HG02884 (cell line): ENCODE measurements around the gene AP1S3.
"Not testable (repeated sequence)": the region's sequence is repeated elsewhere in the genome, so short reads cannot be mapped to it uniquely, and the experiment has no call there.

Source experiments
- ATAC-seq: cut with Tn5 transposase; IDR thresholded peaks from one replicate; pipeline ENCODE4 v1.9.1; 2021; ENCODE audit warnings: mild to moderate bottlenecking, moderate library complexity; ENCODE audit not compliant: unreplicated experiment

Gene AP1S3

DNA sequence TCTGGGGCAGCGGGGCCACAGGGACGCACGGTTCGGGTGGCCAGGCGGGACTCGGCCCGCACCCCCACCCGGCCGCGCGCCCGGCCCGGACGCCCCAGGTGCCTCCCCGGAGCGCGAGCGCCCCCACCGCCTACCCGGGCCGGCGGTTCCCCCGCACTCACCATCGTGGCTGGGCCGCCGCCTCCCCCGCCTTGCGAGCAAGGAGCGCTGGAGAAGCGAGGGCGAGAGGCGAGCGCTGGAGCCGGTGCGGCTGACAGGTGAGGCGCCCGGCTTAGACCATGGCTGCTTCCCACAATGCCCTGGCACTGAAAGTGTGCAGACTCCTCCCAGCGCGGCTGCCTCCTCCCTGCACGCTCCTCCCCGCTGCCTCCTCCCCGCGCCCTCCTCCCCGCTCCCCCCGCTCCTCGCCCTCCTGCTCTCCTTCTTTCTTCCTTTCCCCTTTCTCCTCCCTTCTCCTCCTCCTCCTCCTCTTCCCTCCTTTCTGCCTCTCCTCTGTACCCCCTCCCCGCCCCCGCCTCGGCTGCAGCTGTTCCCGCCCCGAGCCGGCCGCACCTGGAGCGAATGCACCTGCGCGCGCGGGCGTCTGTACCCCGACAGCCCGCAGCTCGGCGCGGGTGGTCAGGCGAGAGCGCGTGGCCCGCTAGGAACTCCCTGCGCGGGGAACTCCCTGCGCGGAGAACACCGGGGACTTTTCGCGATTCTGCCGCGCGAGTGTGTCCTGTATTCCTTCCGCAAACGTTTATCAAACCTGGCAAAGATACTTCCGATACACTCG, at the start of gene AP1S3:
Gene AP1S3, minus strand, starts transcription at position 296 of the 775 bp plus-strand sequence. Its CDS starts 132 bp downstream, at position 164.
- peak; percentile 58 for ATAC-seq

DNA sequence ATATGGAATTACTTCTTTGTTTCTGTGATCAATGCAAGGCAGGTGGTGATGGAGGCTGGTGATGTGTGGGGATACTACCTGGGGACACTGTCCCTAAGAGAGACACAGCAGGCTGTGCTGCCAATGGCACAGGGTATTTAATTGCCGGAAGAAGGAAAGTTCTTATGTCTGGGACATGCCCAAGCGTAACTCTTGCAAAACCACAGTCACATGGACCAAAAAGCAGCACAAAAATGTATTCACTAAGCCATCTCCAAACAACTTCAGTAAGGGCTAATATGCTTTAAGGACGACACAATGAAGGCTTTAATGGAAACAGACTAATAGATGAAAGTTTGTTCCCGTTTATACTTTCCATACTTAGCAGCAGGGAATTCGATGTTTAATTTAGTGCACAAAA, 49.7 kb upstream of the AP1S3 start:
- ATAC-seq: no peak

- no peak for ATAC-seq
Observed at GRCh38 chr2:223886726-223887125, 49.3 kb upstream of the AP1S3 start.

DNA sequence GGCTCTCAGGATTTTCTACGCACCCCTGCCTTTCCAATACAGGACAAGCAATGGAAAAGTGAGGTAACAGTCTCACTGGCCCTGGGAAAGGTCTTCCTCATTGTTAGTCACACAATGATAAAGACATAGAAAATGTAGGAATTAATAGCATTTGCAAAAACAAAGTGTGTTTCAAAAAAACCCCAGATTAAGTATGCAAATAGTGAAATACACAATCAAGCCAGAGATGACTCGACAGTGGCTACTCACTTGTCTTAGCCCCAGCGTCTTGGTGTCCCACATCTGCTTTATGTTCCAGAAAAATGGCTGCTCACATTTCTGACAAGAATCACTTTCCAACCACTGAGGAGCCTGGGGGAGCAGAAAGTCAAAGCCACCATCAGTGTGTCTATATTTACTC, 47.0 kb upstream of the AP1S3 start:
- peak; percentile 97 for ATAC-seq

- ATAC-seq: no peak
Observed at GRCh38 chr2:223882715-223883114, 45.3 kb upstream of the AP1S3 start.

DNA sequence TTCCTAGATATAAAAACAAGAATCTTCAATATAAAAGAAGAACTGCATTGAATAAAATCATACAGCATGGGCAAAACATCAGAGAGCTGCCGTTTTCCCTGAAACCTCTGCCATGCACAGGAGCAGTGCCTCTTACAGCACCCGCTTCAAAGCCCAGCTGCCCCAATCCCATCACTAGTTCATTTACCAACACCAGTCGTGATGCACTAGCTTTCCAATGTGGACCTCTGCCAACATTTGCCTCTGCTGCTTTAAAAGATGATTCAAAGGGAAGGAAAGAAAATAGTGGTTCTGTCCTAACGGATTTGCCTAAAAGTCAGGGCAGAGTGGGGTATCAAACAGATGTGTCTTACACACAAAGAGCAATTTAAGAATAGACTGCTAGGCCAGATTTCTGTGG, 43.4 kb upstream of the AP1S3 start:
- ATAC-seq: no peak

- ATAC-seq: peak; percentile 56
Observed at GRCh38 chr2:223877721-223878410, 40.5 kb upstream of the AP1S3 start.

- no peak for ATAC-seq
Observed at GRCh38 chr2:223873672-223874071, 36.3 kb upstream of the AP1S3 start.

DNA sequence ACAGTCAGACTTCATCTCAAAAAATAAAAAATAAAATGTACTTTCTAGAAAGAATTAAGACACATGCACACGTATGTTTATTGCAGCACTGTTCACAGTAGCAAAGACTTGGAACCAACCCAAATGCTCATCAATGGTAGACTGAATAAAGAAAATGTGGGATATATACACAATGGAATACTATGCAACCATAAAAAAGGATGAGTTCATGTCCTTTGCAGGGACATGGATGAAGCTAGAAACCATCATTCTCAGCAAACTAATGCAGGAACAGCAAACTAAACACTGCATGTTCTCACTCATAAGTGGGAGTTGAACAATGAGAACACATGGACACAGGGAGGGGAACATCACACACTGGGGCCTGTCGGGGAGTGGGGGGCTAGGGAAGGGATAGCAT, 35.4 kb upstream of the AP1S3 start:
- not testable (repeated sequence) for ATAC-seq

DNA sequence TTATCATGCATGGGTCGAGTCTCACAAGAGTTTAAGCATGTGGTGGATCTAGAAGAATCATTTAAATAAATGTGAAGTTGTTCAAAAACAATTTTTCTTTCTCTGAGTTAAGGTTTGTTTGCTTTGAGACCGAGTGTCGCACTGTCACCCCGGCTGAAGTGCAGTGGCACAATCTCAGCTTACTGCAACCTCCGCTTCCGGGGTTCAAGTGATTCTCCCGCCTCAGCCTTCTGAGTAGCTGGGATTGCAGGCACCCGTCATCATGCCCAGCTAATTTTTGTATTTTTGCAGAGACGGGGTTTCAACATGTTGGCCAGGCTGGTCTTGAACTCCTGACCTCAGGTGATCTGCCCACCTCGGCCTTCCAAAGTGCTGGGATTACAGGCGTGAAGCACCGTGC, 34.3 kb upstream of the AP1S3 start:
- ATAC-seq: not testable (repeated sequence)

DNA sequence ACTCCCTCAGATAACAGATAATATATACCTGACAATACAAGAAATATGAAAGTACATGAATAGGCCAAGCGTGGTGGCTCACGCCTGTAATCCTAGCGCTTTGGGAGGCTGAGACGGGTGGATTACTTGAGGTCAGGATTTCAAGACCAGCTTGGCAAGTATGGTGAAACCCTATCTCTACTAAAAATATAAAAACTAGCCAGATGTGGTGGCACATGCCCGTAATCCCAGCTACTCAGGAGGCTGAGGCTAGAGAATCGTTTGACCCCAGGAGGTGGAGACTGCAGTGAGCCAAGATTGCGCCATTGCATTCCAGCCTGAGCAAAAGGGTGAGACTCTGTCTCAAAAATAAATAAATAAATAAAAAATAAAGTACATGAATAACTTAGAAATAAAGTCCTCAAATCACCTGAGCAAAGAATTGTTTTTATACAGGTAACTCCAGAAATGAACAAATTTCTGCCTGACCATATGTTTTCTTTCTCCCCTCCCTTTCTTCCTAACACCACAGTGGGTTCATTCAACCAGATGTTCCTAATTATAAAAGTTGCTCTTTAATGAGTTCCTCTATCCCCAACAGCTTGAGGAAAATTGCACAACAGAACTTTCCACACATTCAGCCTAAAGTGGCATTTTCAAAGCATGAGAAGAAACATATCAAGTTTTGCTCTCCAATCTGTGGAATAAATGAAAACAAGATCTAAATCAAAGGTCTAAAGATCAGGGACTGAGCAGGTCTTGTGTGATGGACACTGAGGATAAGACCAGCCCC, 33.6 kb upstream of the AP1S3 start:
- no peak for ATAC-seq

GRCh38 chr2:223868005-223868404, 30.6 kb upstream of the AP1S3 start:
- ATAC-seq: no peak

GRCh38 chr2:223865907-223866508, 28.6 kb upstream of the AP1S3 start:
- no peak for ATAC-seq

DNA sequence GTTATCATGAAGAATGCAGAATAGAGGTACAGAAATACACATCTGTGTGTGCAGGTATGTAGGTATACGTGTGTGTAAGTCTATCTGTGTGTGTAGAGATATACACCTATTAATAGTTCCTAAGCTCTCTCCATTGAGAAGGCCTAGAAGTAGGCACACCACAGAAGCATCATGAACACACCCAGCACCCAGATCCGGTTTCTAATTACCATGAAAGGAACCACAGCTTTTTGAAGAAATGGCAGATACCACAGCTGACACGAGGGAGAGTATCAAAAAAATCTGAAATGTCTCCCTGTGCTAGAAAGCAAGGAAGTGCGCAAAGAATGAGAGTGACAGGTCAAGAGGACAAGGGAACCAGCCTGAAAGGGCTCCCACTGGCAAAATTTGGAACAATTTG, 27.7 kb upstream of the AP1S3 start:
- ATAC-seq: no peak

GRCh38 chr2:223863491-223863890, 26.1 kb upstream of the AP1S3 start:
- ATAC-seq: no peak

DNA sequence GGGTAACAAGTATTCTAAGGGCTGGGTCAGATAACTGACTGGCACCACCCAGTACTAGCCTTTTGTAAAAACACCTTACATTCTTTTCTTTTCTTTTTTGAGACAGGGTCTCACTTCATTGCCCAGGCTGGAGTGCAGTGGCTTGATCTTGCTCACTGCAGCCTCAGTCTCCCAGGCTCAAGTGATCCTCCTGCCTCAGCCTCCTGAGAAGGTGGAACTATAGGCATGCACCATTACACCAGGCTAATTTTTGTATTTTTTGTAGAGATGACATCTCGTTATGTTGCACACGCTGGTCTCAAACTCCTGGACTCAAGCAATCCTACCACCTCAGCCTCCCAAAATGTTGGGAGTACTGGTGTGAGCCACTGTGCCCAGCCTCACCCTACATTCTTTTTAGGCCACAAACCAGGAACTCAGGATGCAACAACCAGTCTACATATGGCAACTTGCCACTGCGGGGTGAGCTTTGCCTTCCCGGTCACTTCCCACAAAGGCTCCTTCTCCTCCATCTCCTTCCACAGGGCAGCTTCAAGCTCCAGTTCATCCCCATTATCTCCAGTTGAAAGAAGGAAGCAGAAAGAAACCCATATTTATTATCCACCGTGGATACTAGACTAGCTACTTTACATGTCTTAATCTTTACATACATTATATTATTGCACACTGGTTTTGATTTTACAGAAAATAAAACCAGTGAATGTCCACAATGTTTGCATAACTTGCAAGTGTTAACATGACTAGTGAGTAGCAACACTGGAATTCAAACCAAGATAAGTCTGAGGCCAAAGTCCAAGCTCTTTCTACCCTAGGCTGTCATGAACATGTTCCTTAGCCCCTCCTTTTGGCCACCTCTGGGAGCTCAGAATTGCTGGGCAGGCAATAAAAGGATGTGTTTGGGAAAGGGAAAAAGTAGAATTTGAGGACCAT, 23.7 kb upstream of the AP1S3 start:
- ATAC-seq: no peak

GRCh38 chr2:223859070-223859469, 21.7 kb upstream of the AP1S3 start:
- no peak for ATAC-seq

- ATAC-seq: no peak
Observed at GRCh38 chr2:223856584-223856983, 19.2 kb upstream of the AP1S3 start.

DNA sequence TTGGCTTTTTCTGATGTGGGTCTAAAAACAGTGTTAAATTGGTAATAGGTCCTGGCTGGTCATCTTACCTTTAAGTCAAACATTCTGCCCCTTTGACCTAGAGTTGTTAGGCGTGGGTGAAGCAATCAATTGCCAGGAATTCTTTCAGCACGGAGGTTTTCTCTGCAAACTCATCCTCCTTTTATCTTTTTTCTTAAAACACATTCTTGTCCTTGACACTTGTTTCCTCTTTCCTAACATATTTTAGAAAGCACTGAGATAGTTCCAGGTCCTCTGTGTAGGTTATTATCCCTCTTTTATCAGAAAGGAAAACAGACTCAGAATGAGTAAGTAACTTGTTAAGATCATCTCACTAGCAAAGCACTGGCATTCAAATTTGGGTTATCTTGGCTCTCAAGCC, 18.6 kb upstream of the AP1S3 start:
- ATAC-seq: no peak

DNA sequence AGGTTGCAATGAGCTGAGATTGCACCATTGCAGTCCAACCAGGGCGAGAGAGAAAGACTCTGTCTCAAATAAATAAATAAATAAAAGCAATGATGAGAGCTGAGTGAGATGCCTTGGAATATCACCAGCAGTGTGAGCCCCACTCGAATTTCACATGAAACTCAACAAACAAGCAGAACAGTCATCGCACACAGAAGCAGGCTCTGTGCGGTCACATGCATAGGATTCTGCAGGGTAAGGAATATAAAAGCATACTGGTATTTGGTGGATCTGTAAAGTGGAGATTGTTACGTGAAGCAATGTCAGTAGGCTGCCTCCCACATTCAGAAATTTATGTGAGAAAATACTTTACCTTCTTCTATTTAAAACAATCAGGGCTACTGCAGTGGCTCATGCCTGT, 18.0 kb upstream of the AP1S3 start:
- no peak for ATAC-seq
